HG03139 (cell line): ENCODE measurements around the gene PLCG1.

Experiments
- ATAC-seq: cut with Tn5 transposase; IDR thresholded peaks from one replicate; pipeline ENCODE4 v1.9.1; 2021; ENCODE audit not compliant: unreplicated experiment

PLCG1 gene

GRCh38 chr20:41204304-41205265 lies 67.2 kb downstream of the PLCG1 start:
- no peak for ATAC-seq

DNA sequence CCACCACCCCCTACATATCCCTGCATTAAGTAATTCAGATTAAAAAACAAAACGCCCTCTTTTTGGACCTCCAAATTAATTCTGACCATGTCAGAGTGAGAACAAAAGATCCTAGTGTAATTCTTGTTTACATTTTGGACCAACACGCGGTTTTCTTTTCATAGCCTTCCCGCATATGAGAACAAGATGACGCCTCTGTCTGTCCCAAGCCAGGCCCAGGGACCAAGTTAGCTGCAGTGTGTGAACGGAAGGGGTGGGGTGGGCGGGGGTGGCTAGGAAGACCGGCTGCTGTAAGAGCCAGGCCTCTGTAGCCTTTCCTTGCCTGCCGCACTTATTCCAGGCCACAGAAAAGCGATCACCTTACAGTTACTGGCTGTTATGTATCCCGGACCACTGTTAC lies 68.0 kb downstream of the PLCG1 start:
- ATAC-seq: no peak

GRCh38 chr20:41213150-41213820 lies 75.9 kb downstream of the PLCG1 start:
- ATAC-seq: no peak

DNA sequence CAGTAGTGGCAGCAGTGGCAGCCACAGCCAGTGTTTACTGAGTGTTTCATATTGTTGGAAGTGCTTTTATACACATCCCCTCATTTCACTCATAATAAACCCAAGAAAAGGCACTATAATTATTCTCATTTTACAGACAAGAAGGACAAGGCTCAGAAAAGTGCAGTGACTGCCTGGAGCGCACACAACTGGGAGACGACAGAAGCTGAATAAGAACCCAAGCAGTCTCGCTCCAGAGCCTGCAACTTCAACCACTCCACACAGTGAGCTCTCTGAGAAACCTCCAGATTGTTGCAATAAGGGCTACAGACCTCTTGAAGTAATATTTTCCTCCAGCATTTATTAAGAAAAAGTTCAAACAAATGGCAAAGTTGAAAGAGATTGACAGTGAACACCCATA lies 76.9 kb downstream of the PLCG1 start:
- no peak for ATAC-seq

GRCh38 chr20:41214666-41215065 lies 77.3 kb downstream of the PLCG1 start:
- no peak for ATAC-seq

DNA sequence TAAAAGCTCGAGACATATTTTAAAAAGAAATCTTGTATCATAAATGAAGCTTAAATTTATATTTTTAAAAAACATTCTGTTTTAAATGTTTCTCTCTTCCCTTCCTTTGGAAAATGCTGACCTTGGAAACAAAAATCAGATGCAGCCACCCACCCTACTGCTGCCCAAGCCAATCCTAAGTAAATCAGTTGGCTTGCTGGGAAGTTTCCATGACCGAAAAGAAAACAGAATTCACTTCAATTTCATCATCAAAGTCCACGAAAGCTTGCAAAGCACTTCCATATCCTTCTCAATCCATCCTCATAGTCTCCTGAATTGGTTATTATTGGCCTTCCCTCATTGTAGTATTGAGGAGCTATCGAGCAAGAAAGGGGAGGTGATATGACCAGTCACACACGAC lies 80.1 kb downstream of the PLCG1 start:
- no peak for ATAC-seq

GRCh38 chr20:41218466-41218865 lies 81.1 kb downstream of the PLCG1 start:
- no peak for ATAC-seq

GRCh38 chr20:41219824-41220223 lies 82.5 kb downstream of the PLCG1 start:
- ATAC-seq: no peak

DNA sequence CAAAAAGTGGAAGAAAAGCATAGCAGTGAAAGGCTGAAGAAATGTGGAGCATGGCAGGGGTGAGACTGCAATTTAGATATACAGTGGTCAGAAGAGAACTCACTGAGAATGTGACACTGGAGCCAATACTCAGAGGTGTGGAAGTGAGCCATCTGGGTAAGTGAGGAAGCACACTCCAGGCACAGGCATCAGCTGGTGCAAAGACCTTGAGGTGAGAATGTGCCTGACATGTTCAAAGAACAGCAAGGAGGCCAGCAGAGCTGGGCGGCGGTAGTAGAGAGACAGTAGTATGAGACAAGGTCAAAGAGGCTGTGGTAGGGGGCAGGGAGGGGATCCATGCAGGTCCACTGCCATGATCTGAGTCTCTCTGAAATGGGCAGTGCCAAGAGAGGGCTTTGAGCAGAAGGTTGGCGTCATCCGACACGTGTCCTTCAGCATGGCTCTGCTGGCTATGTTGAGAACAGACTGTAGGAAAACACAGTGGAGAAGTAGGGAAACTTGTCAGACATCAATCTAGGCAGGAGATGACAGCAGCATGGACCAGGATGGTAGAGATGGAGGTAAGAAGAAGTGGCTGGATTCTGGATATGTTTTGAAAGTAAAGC lies 84.4 kb downstream of the PLCG1 start:
- no peak for ATAC-seq

DNA sequence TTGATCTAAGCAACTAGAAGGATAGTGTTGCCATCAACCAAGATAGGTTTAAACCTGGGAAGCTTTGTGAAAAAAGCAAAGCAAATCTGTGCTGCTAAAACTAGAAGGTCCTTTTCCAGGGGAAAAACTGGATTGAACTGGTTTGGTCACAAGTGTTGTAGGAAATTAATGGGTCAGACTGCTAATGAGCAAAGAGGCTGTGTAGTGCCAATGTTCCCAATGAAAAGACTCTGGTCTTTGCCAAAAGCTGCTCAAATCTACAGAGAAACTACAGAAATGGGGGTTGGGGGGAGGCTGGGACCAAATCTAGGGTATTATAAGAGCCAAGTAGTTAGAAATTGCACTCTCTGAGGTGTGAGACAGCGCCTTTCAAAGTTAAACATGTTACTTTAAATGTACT lies 85.0 kb downstream of the PLCG1 start:
- ATAC-seq: no peak

GRCh38 chr20:41222703-41223102 lies 85.4 kb downstream of the PLCG1 start:
- ATAC-seq: no peak

GRCh38 chr20:41223112-41223511 lies 85.8 kb downstream of the PLCG1 start:
- ATAC-seq: no peak

DNA sequence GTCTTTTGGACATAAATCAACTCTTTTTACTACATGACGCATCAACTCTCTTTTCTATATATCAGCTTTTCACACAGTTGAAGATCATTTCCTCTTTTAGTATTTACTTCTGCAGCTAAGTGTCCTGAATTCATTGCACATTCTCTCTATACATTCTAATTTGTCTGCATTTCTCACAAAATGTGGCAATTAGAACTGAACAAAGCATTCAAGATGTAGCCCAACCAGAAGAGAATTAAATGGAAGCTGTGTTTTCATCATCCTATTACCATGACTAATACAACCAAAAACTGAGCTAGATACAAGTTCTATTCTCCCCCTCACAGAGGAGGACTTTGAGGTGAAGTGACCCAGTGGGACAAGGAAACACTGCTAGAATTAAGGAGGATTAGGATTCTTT lies 86.9 kb downstream of the PLCG1 start:
- no peak for ATAC-seq

DNA sequence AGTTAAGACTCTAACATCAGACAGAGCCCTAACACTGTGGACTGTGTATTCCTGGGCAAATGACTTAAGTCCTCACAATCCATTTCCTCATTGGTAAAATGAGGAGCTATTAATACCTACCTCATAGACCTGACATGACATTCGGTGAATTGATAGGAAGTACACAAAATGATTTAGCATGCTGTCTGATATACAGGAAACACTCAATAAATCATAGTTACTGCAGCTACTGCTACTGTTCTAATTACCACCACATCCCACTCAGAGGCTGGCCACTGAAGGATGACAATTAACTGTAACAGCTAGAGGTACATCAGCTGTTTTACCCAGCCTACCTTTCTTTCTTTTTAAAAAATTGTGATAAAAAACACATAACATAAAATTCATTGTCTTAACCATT lies 87.7 kb downstream of the PLCG1 start:
- no peak for ATAC-seq

- no peak for ATAC-seq
Observed at GRCh38 chr20:41226426-41226825, 89.1 kb downstream of the PLCG1 start.
